ENCODE data around the gene EZR. TPM values are rescaled to one million over a fixed set of nuclear protein-coding genes. Genes with fewer than 3 reads are reported as not detected.
A peak's percentile ranks its signal among the peaks of the same experiment; 100 is the strongest.
"Not testable (repeated sequence)": the region's sequence is repeated elsewhere in the genome, so short reads cannot be mapped to it uniquely, and the experiment has no call there.

The EZR gene
- total RNA-seq, 1 donor from 2014 or later, result 254 TPM

GRCh38 chr6:158839796-158840195, 20.6 kb upstream of the EZR start:
- Histone ChIP-seq H3K27ac (no peak overlapping the region), H3K4me3 (no peak overlapping the region), H3K27me3 (ENCODE audit: low read depth) (no peaks in the 10 kb centered on the region), H3K36me3 (no peaks in the 10 kb centered on the region), H3K9me3 (no peaks in the 10 kb centered on the region), H3K4me1 (peaks cover 15% of the 10 kb centered on the region)
- intact Hi-C loops (cut with DNase I), result no loop called here
- ATAC-seq (no peak), DNase-seq (no peak)
- TF ChIP-seq CTCF (IDR thresholded peaks at IDR 0.05), result no peak

- H3K9me3 ChIP-seq; intact Hi-C loops (cut with DNase I); H3K4me3 ChIP-seq; H3K27me3 ChIP-seq (ENCODE audit: low read depth); DNase-seq; H3K36me3 ChIP-seq; ATAC-seq; H3K27ac ChIP-seq: not testable (repeated sequence)
- H3K4me1 ChIP-seq, result peaks cover 16% of the 10 kb centered on the region
These were observed 19.6 kb upstream of the EZR start for GRCh38 chr6:158838790-158839189.

GRCh38 chr6:158837684-158838625, 18.8 kb upstream of the EZR start:
- no peak for ATAC-seq

GRCh38 chr6:158836625-158837311, 17.6 kb upstream of the EZR start:
- no peak for TF ChIP-seq CTCF (IDR thresholded peaks at IDR 0.05)
- Histone ChIP-seq H3K4me1 (peaks cover 16% of the 10 kb centered on the region), H3K36me3 (no peaks in the 10 kb centered on the region), H3K4me3 (no peak overlapping the region), H3K9me3 (no peaks in the 10 kb centered on the region), H3K27me3 (ENCODE audit: low read depth) (no peaks in the 10 kb centered on the region), H3K27ac (peak overlapping the region; percentile 74)
- ATAC-seq, result no peak
- no peak for DNase-seq
- intact Hi-C loops (cut with DNase I), result no loop called here

More at GRCh38 chr6:158837684-158838625, 18.8 kb upstream of the EZR start:
- H3K27me3 ChIP-seq (ENCODE audit: low read depth), result no peaks in the 10 kb centered on the region
- peaks cover 16% of the 10 kb centered on the region for H3K4me1 ChIP-seq
- no peak overlapping the region for H3K27ac ChIP-seq
- TF ChIP-seq CTCF (IDR thresholded peaks at IDR 0.05), result no peak
- H3K9me3 ChIP-seq, result no peaks in the 10 kb centered on the region
- H3K36me3 ChIP-seq, result no peaks in the 10 kb centered on the region
- intact Hi-C loops (cut with DNase I), result no loop called here
- H3K4me3 ChIP-seq, result no peak overlapping the region
- DNase-seq, result no peak

- no peaks in the 10 kb centered on the region for H3K27me3 ChIP-seq (ENCODE audit: low read depth)
- H3K4me1 ChIP-seq, result peaks cover 16% of the 10 kb centered on the region
- TF ChIP-seq CTCF (IDR thresholded peaks at IDR 0.05), result no peak
- DNase-seq (peak; percentile 83), ATAC-seq (peak; percentile 95 to 97)
- no peaks in the 10 kb centered on the region for H3K36me3 ChIP-seq
- intact Hi-C loops (cut with DNase I), result no loop called here
- H3K4me3 ChIP-seq, result no peak overlapping the region
- no peaks in the 10 kb centered on the region for H3K9me3 ChIP-seq
- peak overlapping the region; percentile 74 for H3K27ac ChIP-seq
These were observed 16.6 kb upstream of the EZR start for GRCh38 chr6:158835616-158836221.

Measured in lower lobe of right lung (tissue), 2 donors.